ENCODE data around the gene HDAC4.

The HDAC4 gene

DNA sequence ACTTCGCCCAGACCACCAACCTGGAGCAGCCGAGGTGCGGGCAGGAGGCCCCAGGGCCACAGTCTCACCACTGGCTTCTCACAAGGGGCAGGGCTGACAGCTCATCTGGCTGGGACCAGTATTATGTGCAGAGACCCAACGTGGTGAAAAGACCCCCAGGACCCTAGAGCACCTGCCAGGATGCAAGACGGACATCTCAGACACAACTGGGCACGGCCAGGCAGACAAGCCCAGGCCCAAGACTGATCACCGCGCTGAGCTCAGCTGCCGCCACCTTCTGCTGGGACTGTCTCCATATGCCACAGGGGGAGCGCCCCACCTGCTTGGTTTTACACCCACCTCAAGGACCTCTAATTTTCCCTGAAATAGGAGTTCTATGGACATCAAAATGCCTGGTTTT lies 23.2 kb downstream of the HDAC4 start:
- no peak for DNase-seq (ENCODE audit: low spot score)
- Histone ChIP-seq H3K27ac (no peak overlapping the region), H3K4me3 (no peak overlapping the region)
- TF ChIP-seq, protein P1, sequence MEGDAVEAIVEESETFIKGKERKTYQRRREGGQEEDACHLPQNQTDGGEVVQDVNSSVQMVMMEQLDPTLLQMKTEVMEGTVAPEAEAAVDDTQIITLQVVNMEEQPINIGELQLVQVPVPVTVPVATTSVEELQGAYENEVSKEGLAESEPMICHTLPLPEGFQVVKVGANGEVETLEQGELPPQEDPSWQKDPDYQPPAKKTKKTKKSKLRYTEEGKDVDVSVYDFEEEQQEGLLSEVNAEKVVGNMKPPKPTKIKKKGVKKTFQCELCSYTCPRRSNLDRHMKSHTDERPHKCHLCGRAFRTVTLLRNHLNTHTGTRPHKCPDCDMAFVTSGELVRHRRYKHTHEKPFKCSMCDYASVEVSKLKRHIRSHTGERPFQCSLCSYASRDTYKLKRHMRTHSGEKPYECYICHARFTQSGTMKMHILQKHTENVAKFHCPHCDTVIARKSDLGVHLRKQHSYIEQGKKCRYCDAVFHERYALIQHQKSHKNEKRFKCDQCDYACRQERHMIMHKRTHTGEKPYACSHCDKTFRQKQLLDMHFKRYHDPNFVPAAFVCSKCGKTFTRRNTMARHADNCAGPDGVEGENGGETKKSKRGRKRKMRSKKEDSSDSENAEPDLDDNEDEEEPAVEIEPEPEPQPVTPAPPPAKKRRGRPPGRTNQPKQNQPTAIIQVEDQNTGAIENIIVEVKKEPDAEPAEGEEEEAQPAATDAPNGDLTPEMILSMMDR (IDR thresholded peaks at IDR 0.05): no peak

DNA sequence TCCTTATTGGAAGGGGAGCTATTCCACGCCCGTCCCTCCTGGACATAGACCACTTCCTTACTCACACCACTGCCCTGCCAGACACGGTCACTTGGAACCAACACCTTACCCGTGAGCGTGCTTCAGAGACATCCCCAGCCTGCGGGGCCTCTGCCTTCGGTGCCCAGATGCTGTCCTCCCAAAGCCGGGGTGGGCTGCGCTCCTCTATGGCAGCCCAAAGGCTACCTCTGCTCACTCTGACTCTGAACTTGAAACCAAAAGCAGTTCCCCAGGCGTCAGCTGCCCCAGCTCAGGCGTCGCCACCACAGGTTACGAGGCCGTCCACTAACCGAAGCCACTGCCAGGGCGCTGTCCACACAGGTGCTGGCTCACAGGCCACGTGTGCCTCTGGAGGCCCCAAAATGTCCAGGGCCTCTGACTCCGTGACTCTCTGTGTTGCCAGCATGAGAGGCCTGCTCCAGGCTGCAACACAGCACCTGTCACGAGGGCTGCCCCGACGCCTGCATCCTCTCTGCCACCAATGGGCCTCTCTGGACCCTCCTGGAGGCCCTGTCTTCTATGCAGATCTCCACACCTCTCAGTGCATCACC lies 23.8 kb downstream of the HDAC4 start:
- H3K27ac ChIP-seq: no peak overlapping the region
- DNase-seq (ENCODE audit: low spot score): no peak
- TF ChIP-seq, protein P1 (IDR thresholded peaks at IDR 0.05): no peak
- no peak overlapping the region for H3K4me3 ChIP-seq

DNA sequence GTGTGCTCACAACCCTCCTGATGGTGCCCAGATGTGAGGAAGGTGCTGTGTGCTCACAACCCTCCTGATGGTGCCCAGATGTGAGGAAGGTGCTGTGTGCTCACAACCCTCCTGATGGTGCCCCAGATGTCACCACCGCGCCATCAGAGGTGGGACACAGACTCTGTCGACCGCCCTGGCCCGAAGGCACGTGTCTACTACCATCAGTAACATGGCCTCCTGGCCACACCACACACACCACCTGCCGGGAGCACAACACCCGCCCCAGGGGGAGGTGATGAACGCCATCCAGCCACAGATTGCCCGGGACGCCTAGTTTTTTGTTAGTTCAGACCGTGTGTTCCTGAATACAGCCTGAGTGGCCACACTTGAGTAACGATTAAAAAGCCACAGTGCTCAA lies 24.5 kb downstream of the HDAC4 start:
- no peak for DNase-seq (ENCODE audit: low spot score)

DNA sequence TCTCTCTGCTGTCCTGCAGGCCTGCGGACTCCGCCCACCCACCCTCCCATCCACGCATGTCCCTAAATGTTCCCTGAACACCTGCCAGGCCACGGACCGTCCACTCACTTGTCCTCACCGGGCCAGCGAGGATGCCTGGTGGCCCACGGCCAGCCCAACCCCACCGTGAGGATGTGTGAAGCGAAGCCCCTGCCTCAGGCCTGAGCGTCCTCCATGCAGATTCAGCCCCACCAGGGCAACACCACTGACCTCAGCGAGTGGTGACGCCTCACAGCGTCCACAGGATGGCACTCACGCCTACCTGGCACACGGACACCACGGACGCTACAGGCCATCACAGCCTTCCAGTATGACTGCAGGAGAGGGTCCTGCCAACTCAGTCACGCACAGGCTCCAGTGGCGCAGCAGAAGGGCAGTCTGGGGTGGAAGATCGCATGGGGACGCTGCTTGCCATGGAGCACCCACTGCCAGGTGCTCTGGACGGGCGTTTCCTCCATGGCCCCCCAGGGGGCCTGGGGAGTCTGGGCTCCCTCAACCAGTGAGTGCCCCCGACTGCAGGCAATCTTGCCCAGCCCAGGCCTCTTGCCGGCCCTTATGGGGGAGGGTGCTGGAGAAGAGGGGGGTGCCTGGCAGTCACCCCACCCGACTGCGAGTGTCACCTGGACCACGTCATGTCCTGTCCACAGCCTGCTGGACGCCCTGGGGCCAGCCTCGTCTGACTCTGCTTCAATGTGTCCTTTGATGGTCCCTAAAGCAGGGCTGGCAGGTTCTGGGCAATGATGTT lies 25.4 kb downstream of the HDAC4 start:
- Histone ChIP-seq H3K27ac (no peak overlapping the region), H3K4me3 (no peak overlapping the region)
- no peak for DNase-seq (ENCODE audit: low spot score)
- TF ChIP-seq, protein P1 (IDR thresholded peaks at IDR 0.05): no peak

More for the DNA sequence above, 24.5 kb downstream of the HDAC4 start:
- no peak overlapping the region for H3K27ac ChIP-seq
- TF ChIP-seq, protein P1 (IDR thresholded peaks at IDR 0.05): no peak
- H3K4me3 ChIP-seq: no peak overlapping the region

DNA sequence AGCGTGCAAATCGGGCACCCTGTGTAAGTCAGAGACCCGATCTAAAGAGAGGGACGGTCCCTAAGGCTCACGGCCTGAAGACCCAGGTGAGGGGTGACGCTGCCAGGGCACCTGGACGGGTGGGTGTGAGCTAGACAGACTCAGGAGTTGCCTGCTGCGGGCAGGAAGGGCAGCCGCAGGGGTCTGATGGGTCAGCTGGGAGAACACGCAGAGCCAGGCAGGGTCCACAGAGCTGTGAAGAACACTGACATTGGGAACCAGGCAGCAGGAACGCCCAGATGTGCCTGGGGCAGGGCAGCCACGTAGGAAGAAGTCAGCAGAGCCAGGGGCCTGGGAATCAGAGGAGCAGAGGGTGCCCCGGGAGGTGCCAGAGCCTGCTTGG lies 25.9 kb downstream of the HDAC4 start:
- no peak overlapping the region for H3K27ac ChIP-seq
- H3K4me3 ChIP-seq: no peak overlapping the region
- TF ChIP-seq, protein P1 (IDR thresholded peaks at IDR 0.05): no peak
- no peak for DNase-seq (ENCODE audit: low spot score)

DNA sequence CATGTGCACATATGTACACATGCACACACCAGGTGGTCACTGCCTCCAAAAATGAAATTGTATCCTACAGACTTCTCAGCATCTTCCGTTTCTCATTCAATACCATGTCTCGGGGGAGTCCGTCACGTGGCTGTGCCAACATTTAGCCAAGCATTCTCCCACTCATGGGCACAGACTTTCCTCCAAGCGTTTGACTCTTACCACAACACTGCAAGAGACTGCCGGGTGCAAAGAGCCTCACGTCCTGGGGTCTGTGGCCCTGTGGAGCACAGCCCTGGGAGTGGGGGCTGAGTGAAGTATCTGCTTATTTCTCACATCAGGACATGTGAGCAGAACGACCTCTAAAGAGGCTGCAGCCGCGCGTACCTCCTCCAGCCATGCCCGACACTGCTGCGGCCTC lies 28.0 kb downstream of the HDAC4 start:
- TF ChIP-seq, protein P1 (IDR thresholded peaks at IDR 0.05): no peak
- Histone ChIP-seq H3K4me3 (no peak overlapping the region), H3K27ac (no peak overlapping the region)
- no peak for DNase-seq (ENCODE audit: low spot score)

All from coronary artery (tissue), 2 donors.